Measurements from ENCODE around the gene SMARCC2.

SMARCC2 gene

DNA sequence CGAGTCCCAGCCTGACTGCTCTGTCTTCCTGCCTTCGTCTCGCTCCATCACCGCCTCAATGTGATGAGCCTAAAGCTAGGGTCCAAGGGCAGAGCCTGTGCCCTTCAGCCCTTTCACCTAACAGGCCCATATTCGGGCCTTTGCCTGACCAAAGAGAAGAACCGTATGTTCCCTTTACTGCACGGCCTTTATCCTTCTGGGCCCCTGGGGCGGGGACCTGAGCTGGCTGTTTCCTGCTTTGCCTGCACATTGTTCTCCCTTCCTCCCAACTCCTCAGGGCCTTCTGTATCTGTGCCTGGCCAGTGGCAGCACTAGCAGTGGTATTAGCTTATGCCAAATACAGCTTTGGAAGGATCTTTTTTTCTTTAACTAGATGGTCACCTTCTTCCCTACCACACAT lies 45.4 kb downstream of the SMARCC2 start:
- Histone ChIP-seq H3K4me3 (ENCODE audit: low read depth, low read length) (no peak overlapping the region), H3K27me3 (no peaks in the 10 kb centered on the region), H3K4me1 (no peaks in the 10 kb centered on the region), H3K9me3 (no peaks in the 10 kb centered on the region), H3K36me3 (peaks cover 48% of the 10 kb centered on the region)
- no peak for DNase-seq
- TF ChIP-seq, protein P1, sequence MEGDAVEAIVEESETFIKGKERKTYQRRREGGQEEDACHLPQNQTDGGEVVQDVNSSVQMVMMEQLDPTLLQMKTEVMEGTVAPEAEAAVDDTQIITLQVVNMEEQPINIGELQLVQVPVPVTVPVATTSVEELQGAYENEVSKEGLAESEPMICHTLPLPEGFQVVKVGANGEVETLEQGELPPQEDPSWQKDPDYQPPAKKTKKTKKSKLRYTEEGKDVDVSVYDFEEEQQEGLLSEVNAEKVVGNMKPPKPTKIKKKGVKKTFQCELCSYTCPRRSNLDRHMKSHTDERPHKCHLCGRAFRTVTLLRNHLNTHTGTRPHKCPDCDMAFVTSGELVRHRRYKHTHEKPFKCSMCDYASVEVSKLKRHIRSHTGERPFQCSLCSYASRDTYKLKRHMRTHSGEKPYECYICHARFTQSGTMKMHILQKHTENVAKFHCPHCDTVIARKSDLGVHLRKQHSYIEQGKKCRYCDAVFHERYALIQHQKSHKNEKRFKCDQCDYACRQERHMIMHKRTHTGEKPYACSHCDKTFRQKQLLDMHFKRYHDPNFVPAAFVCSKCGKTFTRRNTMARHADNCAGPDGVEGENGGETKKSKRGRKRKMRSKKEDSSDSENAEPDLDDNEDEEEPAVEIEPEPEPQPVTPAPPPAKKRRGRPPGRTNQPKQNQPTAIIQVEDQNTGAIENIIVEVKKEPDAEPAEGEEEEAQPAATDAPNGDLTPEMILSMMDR (IDR thresholded peaks at IDR 0.05; ENCODE audit: low read depth, low read length): no peak

DNA sequence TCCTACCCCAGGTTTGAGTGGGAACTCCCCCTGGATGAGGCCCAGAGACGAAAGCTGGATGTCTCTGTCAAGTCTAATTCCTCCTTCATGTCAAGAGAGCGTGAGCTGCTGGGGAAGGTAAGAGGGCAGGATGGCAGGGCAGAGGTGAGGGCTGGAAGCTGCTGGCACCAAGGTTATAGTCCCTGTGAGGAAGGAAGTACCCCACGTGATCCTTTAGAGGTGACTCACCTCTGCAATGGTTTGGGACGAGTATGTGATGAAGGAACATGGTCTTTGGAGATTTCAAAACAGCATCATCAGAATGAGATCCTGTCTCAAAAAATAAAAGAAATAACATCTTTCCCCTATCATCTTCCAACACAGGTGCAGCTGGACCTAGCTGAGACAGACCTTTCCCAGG lies 46.1 kb downstream of the SMARCC2 start:
- TF ChIP-seq, protein P1 (IDR thresholded peaks at IDR 0.05; ENCODE audit: low read depth, low read length): no peak
- Histone ChIP-seq H3K4me3 (ENCODE audit: low read depth, low read length) (no peak overlapping the region), H3K9me3 (no peaks in the 10 kb centered on the region), H3K4me1 (no peaks in the 10 kb centered on the region), H3K36me3 (peaks cover 54% of the 10 kb centered on the region), H3K27me3 (no peaks in the 10 kb centered on the region)
- DNase-seq: no peak

DNA sequence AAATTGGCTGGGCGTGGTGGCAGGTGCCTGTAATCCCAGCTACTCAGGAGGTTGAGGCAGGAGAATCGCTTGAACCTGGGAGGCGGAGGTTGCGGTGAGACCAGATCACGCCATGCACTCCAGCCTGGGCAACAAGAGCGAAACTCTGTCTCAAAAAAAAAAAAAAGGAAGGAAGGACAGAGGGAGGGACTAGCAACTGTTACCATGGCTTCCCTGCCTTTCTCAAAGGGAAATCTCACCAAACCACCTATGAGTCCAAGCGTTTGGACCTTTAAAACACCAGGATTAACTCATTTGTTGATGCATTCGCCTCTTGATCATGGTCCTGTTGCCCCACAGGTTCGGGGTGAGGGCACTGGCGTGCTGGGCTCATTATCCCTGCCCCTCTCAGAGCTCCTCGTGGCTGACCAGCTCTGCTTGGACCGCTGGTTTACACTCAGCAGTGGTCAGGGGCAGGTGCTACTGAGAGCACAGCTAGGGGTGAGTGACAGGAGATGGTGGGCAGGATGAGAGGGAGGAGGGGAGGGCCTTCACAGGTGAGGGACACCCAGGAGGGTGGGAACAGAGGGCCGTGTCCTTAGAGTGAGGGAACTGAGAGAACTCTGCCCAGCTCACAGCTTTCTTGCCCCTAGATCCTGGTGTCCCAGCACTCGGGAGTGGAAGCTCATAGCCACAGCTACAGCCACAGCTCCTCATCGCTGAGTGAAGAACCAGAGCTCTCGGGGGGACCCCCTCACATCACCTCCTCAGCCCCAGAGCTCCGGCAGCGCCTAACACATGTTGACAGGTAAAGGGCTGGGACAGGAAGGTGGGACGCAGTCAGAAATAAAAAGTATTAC lies 47.1 kb downstream of the SMARCC2 start:
- TF ChIP-seq, protein P1 (IDR thresholded peaks at IDR 0.05; ENCODE audit: low read depth, low read length): no peak
- no peak overlapping the region for H3K4me3 ChIP-seq (ENCODE audit: low read depth, low read length)
- DNase-seq: no peak
- no peaks in the 10 kb centered on the region for H3K9me3 ChIP-seq
- H3K36me3 ChIP-seq: peaks cover 64% of the 10 kb centered on the region
- no peaks in the 10 kb centered on the region for H3K27me3 ChIP-seq
- no peaks in the 10 kb centered on the region for H3K4me1 ChIP-seq

GRCh38 chr12:56137853-56138571 lies 51.3 kb downstream of the SMARCC2 start:
- peaks cover 67% of the 10 kb centered on the region for H3K36me3 ChIP-seq
- H3K9me3 ChIP-seq: no peaks in the 10 kb centered on the region
- no peaks in the 10 kb centered on the region for H3K27me3 ChIP-seq
- TF ChIP-seq, protein P1 (IDR thresholded peaks at IDR 0.05; ENCODE audit: low read depth, low read length): no peak
- H3K4me3 ChIP-seq (ENCODE audit: low read depth, low read length): no peak overlapping the region
- no peak for DNase-seq
- no peaks in the 10 kb centered on the region for H3K4me1 ChIP-seq

DNA sequence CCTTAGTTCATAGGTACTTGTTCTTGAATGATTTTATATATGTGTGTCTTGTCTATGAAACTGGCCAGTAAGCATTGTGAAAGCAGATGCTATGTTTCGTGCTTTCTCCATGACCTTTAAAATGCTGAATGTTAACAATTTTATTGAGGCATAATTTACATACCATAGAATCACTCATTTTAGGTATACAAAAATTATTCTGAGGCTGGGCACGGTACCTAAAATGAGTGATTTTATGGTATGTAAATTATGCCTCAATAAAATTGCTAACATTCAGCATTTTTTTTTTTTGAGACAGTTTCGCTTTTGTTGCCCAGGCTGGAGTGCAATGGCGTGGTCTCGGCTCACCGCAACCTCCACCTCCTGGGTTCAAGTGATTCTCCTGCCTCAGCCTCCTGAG lies 54.4 kb downstream of the SMARCC2 start:
- Histone ChIP-seq H3K9me3 (no peaks in the 10 kb centered on the region), H3K36me3 (peaks cover 70% of the 10 kb centered on the region), H3K4me3 (ENCODE audit: low read depth, low read length) (no peak overlapping the region), H3K27me3 (no peaks in the 10 kb centered on the region), H3K4me1 (no peaks in the 10 kb centered on the region)
- DNase-seq: no peak
- TF ChIP-seq, protein P1 (IDR thresholded peaks at IDR 0.05; ENCODE audit: low read depth, low read length): no peak

- Histone ChIP-seq H3K27me3 (no peaks in the 10 kb centered on the region), H3K4me3 (ENCODE audit: low read depth, low read length) (no peak overlapping the region), H3K9me3 (no peaks in the 10 kb centered on the region), H3K4me1 (peaks cover 11% of the 10 kb centered on the region), H3K36me3 (peaks cover 42% of the 10 kb centered on the region)
- TF ChIP-seq, protein P1 (IDR thresholded peaks at IDR 0.05; ENCODE audit: low read depth, low read length): no peak
- DNase-seq: no peak
Measured at GRCh38 chr12:56130876-56131275, 58.4 kb downstream of the SMARCC2 start.

Data from BE2C (cell line).